Smooth muscle cell (in vitro differentiated cells): ENCODE data around the gene TUBGCP3. TPM values are rescaled to one million over a fixed set of nuclear protein-coding genes. Genes with fewer than 3 reads are reported as not detected.

Experiments used
- DNase-seq: peaks from one replicate; lab custom pipeline; 2025; ENCODE audit not compliant: unreplicated experiment; lab: John Stamatoyannopoulos, UW
- H2AFZ ChIP-seq: fragments of 200-600 bp; sonication (generic); 2 replicates; pipeline ENCODE4 v1.6.0; 2016; ENCODE audit warnings: antibody characterized with exemption, low read depth, mild to moderate bottlenecking
- H3F3A ChIP-seq: fragments of 200-600 bp; sonication (generic); 2 replicates; pipeline ENCODE4 v1.6.0; 2017; ENCODE audit warnings: antibody characterized with exemption, low read depth
- H3K27ac ChIP-seq: fragments of 200-600 bp; sonication (generic); 2 replicates; pipeline ENCODE4 v1.5.1; 2016; ENCODE audit warnings: low read depth, mild to moderate bottlenecking
- H3K27me3 ChIP-seq: fragments of 200-600 bp; sonication (generic); 2 replicates; pipeline ENCODE4 v1.6.1; 2016; ENCODE audit warnings: low read depth, mild to moderate bottlenecking
- H3K36me3 ChIP-seq: fragments of 200-600 bp; sonication (generic); 2 replicates; pipeline ENCODE4 v1.5.1; 2016; ENCODE audit warnings: low read depth
- H3K4me1 ChIP-seq: fragments of 200-600 bp; sonication (generic); 2 replicates; pipeline ENCODE4 v1.5.1; 2016; ENCODE audit warnings: low read depth
- H3K4me2 ChIP-seq: fragments of 200-600 bp; sonication (generic); 2 replicates; pipeline ENCODE4 v1.6.0; 2016; ENCODE audit warnings: mild to moderate bottlenecking
- H3K4me3 ChIP-seq: fragments of 200-600 bp; sonication (generic); 2 replicates; pipeline ENCODE4 v1.5.1; 2016; ENCODE audit warnings: mild to moderate bottlenecking
- H3K79me2 ChIP-seq: fragments of 200-600 bp; sonication (generic); 2 replicates; pipeline ENCODE4 v1.6.0; 2016; ENCODE audit warnings: low read depth, mild to moderate bottlenecking
- H3K9ac ChIP-seq: fragments of 200-600 bp; sonication (generic); 2 replicates; pipeline ENCODE4 v1.6.0; 2016; ENCODE audit warnings: low read depth
- H3K9me3 ChIP-seq: fragments of 200-600 bp; sonication (generic); replicated peaks from 2 replicates; pipeline ENCODE4 v1.5.1; 2016; ENCODE audit warnings: low read depth
- H4K20me1 ChIP-seq: fragments of 200-600 bp; sonication (generic); 2 replicates; pipeline ENCODE4 v1.6.0; 2016; ENCODE audit warnings: low read depth
- WGBS: methylation state at CpG from one replicate; pipeline ENCODE4 v1.1.7; 2016; ENCODE audit warnings: low lambda C conversion rate; 5-methylcytosine and 5-hydroxymethylcytosine counted together
- polyA plus RNA-seq: library from polyadenylated mRNA; unstranded; fragments of >200 nt; fragmentation: Nextera tagmentation; extraction: Ambion mirVana; gene quantifications from 2 replicates; pipeline ENCODE4 v1.2.1, GENCODE V29; 2016
- total RNA-seq: library from RNA; depleted of rRNA; stranded (reverse); fragments of >200 nt; gene quantifications from 2 replicates; pipeline ENCODE4 v1.2.3, GENCODE V29; 2014
- TF ChIP-seq, protein P1 (sequence below): fragments of 200-600 bp; sonication (generic); IDR thresholded peaks from 2 replicates; pipeline ENCODE4 v1.5.1; 2017; ENCODE audit warnings: borderline replicate concordance, mild to moderate bottlenecking, antibody characterized with exemption; ENCODE audit not compliant: insufficient read depth, poor library complexity, severe bottlenecking

The TUBGCP3 gene
- total and polyA plus RNA-seq, 2 experiments from 2014 or later = 9.4 to 12.4 TPM

DNA sequence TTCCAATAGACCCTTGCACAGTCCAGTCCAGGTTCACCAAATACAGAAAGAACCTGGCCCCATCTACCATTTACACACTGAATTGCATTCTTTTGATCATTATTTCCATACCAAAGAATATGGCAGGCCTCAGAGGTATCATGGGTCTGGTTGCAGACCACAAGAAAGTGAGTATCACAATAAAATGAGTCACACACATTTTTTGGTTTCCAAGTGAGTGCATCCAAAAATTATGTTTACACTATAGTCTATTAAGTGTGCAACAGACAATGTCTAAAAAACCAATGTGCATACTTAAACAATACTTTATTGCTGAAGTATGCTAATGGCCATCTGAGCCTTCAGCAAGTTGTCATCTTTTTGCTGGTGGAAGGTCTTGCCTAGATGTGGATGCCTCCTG is 106.5 kb downstream of the TUBGCP3 start:
- H3F3A ChIP-seq = no peaks in the 10 kb centered on the region
- no peaks in the 10 kb centered on the region for H4K20me1 ChIP-seq
- no peak overlapping the region for H2AFZ ChIP-seq
- H3K9me3 ChIP-seq = no peaks in the 10 kb centered on the region
- no peak overlapping the region for H3K4me2 ChIP-seq
- no peak overlapping the region for H3K27ac ChIP-seq
- no peaks in the 10 kb centered on the region for H3K36me3 ChIP-seq
- TF ChIP-seq, protein P1, sequence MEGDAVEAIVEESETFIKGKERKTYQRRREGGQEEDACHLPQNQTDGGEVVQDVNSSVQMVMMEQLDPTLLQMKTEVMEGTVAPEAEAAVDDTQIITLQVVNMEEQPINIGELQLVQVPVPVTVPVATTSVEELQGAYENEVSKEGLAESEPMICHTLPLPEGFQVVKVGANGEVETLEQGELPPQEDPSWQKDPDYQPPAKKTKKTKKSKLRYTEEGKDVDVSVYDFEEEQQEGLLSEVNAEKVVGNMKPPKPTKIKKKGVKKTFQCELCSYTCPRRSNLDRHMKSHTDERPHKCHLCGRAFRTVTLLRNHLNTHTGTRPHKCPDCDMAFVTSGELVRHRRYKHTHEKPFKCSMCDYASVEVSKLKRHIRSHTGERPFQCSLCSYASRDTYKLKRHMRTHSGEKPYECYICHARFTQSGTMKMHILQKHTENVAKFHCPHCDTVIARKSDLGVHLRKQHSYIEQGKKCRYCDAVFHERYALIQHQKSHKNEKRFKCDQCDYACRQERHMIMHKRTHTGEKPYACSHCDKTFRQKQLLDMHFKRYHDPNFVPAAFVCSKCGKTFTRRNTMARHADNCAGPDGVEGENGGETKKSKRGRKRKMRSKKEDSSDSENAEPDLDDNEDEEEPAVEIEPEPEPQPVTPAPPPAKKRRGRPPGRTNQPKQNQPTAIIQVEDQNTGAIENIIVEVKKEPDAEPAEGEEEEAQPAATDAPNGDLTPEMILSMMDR = no peak
- H3K27me3 ChIP-seq = no peaks in the 10 kb centered on the region
- H3K79me2 ChIP-seq = no peaks in the 10 kb centered on the region
- no peak for DNase-seq
- H3K9ac ChIP-seq = no peak overlapping the region
- H3K4me3 ChIP-seq = no peak overlapping the region
- H3K4me1 ChIP-seq = no peaks in the 10 kb centered on the region

- Histone ChIP-seq H3K27ac (no peak overlapping the region), H3K79me2 (no peaks in the 10 kb centered on the region), H3K4me3 (no peak overlapping the region), H4K20me1 (no peaks in the 10 kb centered on the region), H3K36me3 (no peaks in the 10 kb centered on the region), H2AFZ (no peak overlapping the region), H3K4me1 (no peaks in the 10 kb centered on the region), H3K27me3 (no peaks in the 10 kb centered on the region), H3K9ac (no peak overlapping the region), H3K4me2 (no peak overlapping the region), H3F3A (no peaks in the 10 kb centered on the region), H3K9me3 (no peaks in the 10 kb centered on the region)
- 98% methylated on average over 7 of the region's 7 CpGs for WGBS
- no peak for DNase-seq
- TF ChIP-seq, protein P1 = no peak
These were observed 108.6 kb downstream of the TUBGCP3 start for GRCh38 chr13:112479389-112479788.

DNA sequence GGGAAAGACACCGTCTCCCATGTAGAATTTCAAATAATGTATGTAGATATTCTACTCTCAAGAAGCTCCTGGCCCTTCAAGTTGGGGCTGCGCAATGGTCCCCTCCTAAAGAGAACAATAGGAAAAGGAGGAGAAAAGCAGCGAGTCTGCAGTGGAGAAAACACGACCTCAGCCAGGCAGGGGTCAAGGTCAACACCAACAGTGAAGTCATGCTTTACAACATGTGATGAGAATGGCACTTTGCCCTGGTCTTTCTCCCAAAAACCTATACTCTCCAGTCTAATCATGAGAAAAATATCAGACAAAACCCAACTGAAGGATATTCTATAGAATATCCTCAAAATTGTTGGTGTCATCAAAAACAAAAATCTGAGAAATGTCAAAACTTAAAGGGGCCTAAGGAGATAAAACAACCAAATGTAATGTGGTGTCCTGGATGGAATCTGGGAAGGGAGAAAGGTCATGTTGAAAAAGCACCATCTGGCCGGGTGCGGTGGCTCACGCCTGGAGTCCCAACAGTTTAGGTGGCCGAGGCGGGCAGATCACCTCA is 110.8 kb downstream of the TUBGCP3 start:
- DNase-seq = no peak
- H3K4me1 ChIP-seq = no peaks in the 10 kb centered on the region
- H4K20me1 ChIP-seq = no peaks in the 10 kb centered on the region
- H3K4me3 ChIP-seq = no peak overlapping the region
- H3K9me3 ChIP-seq = no peaks in the 10 kb centered on the region
- 96% methylated on average over 9 of the region's 9 CpGs for WGBS
- H2AFZ ChIP-seq = no peak overlapping the region
- no peak overlapping the region for H3K4me2 ChIP-seq
- H3F3A ChIP-seq = no peaks in the 10 kb centered on the region
- no peaks in the 10 kb centered on the region for H3K36me3 ChIP-seq
- no peaks in the 10 kb centered on the region for H3K27me3 ChIP-seq
- no peak overlapping the region for H3K27ac ChIP-seq
- no peaks in the 10 kb centered on the region for H3K79me2 ChIP-seq
- TF ChIP-seq, protein P1 = no peak
- no peak overlapping the region for H3K9ac ChIP-seq

GRCh38 chr13:112475889-112476288 is 112.1 kb downstream of the TUBGCP3 start:
- Histone ChIP-seq H3K27me3 (no peaks in the 10 kb centered on the region), H3K4me2 (no peak overlapping the region), H4K20me1 (no peaks in the 10 kb centered on the region), H3K9ac (no peak overlapping the region), H3F3A (no peaks in the 10 kb centered on the region), H3K36me3 (no peaks in the 10 kb centered on the region), H3K27ac (no peak overlapping the region), H2AFZ (no peak overlapping the region), H3K4me3 (no peak overlapping the region), H3K4me1 (no peaks in the 10 kb centered on the region), H3K79me2 (no peaks in the 10 kb centered on the region), H3K9me3 (no peaks in the 10 kb centered on the region)
- DNase-seq = no peak
- WGBS = 88% methylated on average over 1 of the region's 1 CpG
- TF ChIP-seq, protein P1 = no peak
